Medulla oblongata (tissue), 1 donor: Measurements from ENCODE around the gene AMACR.
"Not testable (repeated sequence)": the region's sequence is repeated elsewhere in the genome, so short reads cannot be mapped to it uniquely, and the experiment has no call there.

Source experiments
- DNase-seq: peaks from one replicate; pipeline ENCODE4 v3.0.0-alpha.2; 2015; ENCODE audit errors: extremely low spot score

The AMACR gene

GRCh38 chr5:33968211-33969005 lies 39.4 kb downstream of the AMACR start:
- no peak for DNase-seq

- no peak for DNase-seq
Observed at GRCh38 chr5:33966805-33967204, 41.0 kb downstream of the AMACR start.

- no peak for DNase-seq
Observed at GRCh38 chr5:33964132-33964700, 43.6 kb downstream of the AMACR start.

- no peak for DNase-seq
Observed at GRCh38 chr5:33958176-33958575, 49.7 kb downstream of the AMACR start.

GRCh38 chr5:33957577-33958150 lies 50.2 kb downstream of the AMACR start:
- DNase-seq, result no peak

- DNase-seq, result not testable (repeated sequence)
Observed at GRCh38 chr5:33952175-33952574, 55.7 kb downstream of the AMACR start.

GRCh38 chr5:33944543-33945132 lies 63.2 kb downstream of the AMACR start:
- no peak for DNase-seq

- no peak for DNase-seq
Observed at GRCh38 chr5:33941090-33941489, 66.8 kb downstream of the AMACR start.

GRCh38 chr5:33939556-33940262 lies 68.1 kb downstream of the AMACR start:
- DNase-seq, result no peak

GRCh38 chr5:33938881-33939280 lies 69.0 kb downstream of the AMACR start:
- no peak for DNase-seq

- no peak for DNase-seq
Observed at GRCh38 chr5:33938507-33938796, 69.4 kb downstream of the AMACR start.

- DNase-seq, result no peak
Observed at GRCh38 chr5:33937707-33938506, 69.9 kb downstream of the AMACR start.

- no peak for DNase-seq
Observed at GRCh38 chr5:33937017-33937706, 70.7 kb downstream of the AMACR start.

- no peak for DNase-seq
Observed at GRCh38 chr5:33936381-33937016, 71.4 kb downstream of the AMACR start, which contains the start of gene RXFP3. Gene RXFP3, plus strand, starts transcription at chr5:33936386. Its CDS starts 355 bp downstream, at chr5:33936741.
